GM12878 (cell line): ENCODE data around the gene MZT2B.
"Not testable (repeated sequence)": the region's sequence is repeated elsewhere in the genome, so short reads cannot be mapped to it uniquely, and the experiment has no call there.

Experiments used
- EZH2 ChIP-seq: IDR thresholded peaks from 2 replicates; pipeline ENCODE4 v1.6.1; 2012; ENCODE audit warnings: low read depth, mild to moderate bottlenecking, control low read depth, inconsistent platforms, low read length, borderline replicate concordance; ENCODE audit not compliant: control insufficient read depth
- POLR2A ChIP-seq: IDR thresholded peaks from 2 replicates; pipeline ENCODE4 v1.6.1; 2011; ENCODE audit warnings: low read depth, mild to moderate bottlenecking, low read length
- SUPT20H ChIP-seq: IDR thresholded peaks from 2 replicates; pipeline ENCODE4 v1.6.1; 2011; ENCODE audit warnings: low read depth, mild to moderate bottlenecking, low read length, moderate library complexity, borderline replicate concordance; ENCODE audit not compliant: control insufficient read depth
- TF ChIP-seq, protein P1 (sequence below), 3 experiments: IDR thresholded peaks in 2 of 3; conservative IDR thresholded peaks in 1 of 3; 2 replicates each; pipeline ENCODE4 v1.5.1; 2011; ENCODE audit warnings: low read depth in 3 of 3, low read length in 3 of 3, mild to moderate bottlenecking in 3 of 3, control low read depth in 2 of 3, moderate library complexity in 2 of 3, inconsistent platforms in 1 of 3, mixed read lengths in 1 of 3; ENCODE audit not compliant: control insufficient read depth in 2 of 3, insufficient read depth in 1 of 3; ENCODE audit errors: extremely low read depth in 1 of 3

GRCh38 chr2:130180404-130181324 is 1.4 kb upstream of the MZT2B start:
- TF ChIP-seq, protein P1, sequence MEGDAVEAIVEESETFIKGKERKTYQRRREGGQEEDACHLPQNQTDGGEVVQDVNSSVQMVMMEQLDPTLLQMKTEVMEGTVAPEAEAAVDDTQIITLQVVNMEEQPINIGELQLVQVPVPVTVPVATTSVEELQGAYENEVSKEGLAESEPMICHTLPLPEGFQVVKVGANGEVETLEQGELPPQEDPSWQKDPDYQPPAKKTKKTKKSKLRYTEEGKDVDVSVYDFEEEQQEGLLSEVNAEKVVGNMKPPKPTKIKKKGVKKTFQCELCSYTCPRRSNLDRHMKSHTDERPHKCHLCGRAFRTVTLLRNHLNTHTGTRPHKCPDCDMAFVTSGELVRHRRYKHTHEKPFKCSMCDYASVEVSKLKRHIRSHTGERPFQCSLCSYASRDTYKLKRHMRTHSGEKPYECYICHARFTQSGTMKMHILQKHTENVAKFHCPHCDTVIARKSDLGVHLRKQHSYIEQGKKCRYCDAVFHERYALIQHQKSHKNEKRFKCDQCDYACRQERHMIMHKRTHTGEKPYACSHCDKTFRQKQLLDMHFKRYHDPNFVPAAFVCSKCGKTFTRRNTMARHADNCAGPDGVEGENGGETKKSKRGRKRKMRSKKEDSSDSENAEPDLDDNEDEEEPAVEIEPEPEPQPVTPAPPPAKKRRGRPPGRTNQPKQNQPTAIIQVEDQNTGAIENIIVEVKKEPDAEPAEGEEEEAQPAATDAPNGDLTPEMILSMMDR (IDR thresholded peaks at IDR 0.05 in 2 of 3, conservative IDR thresholded peaks at IDR 0.05 in 1 of 3; ENCODE audit: control insufficient read depth in 2 of 3, extremely low read depth in 1 of 3, insufficient read depth in 1 of 3, low read depth in 3 of 3, low read length in 3 of 3), result not testable (repeated sequence)
- not testable (repeated sequence) for TF ChIP-seq SUPT20H, EZH2, POLR2A
